GM19035 (cell line): ENCODE results near the gene VSIG10L2.
"Not testable (repeated sequence)": the region's sequence is repeated elsewhere in the genome, so short reads cannot be mapped to it uniquely, and the experiment has no call there.

Experiments
- ATAC-seq: cut with Tn5 transposase; IDR thresholded peaks from one replicate; pipeline ENCODE4 v1.9.1; 2021; ENCODE audit not compliant: unreplicated experiment

Gene VSIG10L2

DNA sequence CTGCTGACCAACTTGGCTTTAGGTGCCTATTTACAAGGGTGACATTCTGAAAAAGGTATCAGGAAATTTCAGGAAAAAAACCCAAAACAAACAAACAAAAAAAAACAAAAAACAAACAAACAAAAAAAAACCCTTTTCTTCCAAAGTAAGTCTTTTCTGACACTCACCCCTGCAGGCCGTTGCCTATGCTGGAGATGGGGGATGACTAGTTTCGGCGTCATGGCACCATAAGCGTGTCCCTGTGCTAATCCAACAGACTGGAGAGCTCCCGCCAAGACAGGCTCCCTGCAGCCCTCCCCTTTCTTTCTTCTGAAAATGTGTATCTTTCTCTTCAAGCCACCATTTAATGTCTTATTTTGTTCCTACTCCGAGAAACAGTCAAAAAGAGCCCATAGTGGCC, 13.7 kb downstream of the VSIG10L2 start:
- no peak for ATAC-seq

DNA sequence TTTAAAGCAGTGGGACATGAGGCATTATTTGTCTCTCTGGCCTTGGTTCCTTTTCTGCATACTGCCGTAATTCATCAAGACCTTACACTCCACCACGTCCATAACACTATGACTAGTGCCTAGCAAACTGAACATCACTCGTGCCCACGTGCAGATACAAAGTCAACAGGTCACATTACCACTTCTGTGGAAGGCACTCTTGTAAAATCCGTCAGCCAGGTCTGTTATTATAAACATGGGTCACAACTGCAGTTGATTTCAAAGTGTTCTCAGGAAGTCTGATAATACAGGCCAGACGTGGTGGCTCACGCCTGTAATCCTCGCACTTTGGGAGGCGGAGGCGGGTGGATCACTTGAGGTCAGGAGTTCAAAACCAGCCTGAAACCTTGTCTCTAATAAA, 14.1 kb downstream of the VSIG10L2 start:
- no peak for ATAC-seq

DNA sequence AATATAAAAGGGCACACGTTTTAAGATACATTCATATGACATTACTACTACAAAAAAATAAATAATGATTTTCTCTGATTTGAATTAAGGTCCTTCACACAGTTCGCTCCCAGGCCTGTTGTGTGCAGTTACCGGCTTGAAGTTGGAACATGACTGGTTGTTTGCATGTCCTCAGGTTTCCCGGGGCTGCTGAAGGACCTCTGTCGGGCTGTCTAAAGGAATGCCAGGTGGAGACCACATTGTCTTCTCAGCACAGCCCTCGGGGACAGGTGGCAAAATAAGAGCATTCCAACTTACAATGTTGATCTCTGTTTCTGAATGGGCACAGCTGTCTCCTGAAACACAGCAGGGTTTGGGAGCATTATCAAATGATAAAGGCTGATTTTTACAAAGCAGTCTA, 14.9 kb downstream of the VSIG10L2 start:
- ATAC-seq = no peak

DNA sequence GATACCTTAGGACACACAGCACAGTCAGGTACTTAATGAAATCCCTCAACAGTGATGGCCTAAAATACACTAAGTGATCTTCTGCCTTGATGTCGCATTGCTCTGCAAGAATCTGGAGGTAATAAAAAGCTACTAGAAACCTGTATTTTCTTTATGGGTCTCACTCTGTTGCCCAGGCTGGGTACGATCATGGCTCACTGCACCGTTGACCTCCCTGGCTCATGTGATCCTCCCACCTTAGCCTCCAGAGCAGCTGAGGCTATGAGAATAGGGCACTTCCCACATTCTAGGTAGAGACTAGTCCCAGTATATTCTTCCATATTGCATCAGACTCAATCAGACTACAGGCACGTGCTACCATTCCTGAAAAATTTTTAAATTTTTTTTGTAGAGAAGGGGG, 21.7 kb downstream of the VSIG10L2 start:
- ATAC-seq = no peak

DNA sequence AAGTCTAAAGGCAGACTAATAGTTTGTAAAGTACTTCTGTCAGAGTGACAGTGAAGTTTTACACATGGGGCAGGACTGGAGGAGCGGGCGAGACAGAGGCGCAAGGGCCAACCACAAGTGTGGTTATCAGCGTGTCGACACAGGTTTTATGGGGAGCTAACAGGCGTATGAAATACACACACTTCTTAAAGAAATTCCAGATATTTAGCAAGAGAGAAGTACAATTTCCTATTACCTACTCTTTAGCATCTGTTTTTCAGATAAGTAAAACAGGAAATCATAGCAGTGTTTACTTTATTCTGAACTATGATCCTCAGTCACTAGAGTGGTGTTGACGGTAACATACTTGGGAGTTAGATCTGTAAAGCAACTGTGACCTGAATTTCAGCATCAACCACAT, 22.5 kb downstream of the VSIG10L2 start:
- no peak for ATAC-seq

- ATAC-seq = no peak
These were observed 25.8 kb downstream of the VSIG10L2 start for GRCh38 chr11:125971618-125972017.

- no peak for ATAC-seq
These were observed 28.4 kb downstream of the VSIG10L2 start for GRCh38 chr11:125974284-125974683.

- ATAC-seq = no peak
These were observed 29.8 kb downstream of the VSIG10L2 start for GRCh38 chr11:125975634-125976033.

DNA sequence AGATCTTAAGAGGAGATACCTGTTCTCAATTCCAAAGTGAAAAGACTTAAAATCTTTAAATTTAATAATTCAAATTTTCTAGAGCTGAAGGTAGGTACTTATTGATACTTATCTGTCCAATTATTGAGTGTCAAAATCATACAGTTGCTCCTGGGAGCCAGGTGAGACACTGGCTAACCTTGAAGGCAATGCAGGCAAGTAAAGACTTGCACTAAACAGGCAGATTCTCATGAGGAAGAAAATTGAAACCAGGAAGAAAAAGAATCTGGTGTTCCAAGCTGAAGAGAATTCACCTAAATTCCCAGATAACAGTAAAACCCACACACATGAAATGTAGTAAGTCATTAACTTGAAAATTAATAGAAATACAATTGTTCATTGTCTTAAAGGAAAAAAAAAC, 30.3 kb downstream of the VSIG10L2 start:
- no peak for ATAC-seq

DNA sequence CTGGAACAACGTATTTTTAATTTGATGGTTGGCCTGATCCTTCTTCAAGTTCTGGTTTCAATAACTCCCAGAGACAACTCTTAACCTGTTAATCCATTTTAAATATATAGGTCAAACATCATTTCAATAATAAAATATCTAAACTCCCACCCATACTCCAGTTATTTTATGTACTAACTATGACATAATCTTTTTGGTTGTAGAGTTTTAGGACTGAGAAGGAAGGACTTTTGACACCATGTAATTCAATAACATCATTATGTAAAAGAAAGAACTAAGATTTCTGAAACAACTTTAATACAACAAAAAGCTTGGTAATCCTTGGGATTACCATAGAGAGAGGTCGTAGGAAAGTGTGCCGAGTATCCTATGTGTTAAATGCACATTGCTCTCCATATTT, 31.5 kb downstream of the VSIG10L2 start:
- ATAC-seq = no peak

DNA sequence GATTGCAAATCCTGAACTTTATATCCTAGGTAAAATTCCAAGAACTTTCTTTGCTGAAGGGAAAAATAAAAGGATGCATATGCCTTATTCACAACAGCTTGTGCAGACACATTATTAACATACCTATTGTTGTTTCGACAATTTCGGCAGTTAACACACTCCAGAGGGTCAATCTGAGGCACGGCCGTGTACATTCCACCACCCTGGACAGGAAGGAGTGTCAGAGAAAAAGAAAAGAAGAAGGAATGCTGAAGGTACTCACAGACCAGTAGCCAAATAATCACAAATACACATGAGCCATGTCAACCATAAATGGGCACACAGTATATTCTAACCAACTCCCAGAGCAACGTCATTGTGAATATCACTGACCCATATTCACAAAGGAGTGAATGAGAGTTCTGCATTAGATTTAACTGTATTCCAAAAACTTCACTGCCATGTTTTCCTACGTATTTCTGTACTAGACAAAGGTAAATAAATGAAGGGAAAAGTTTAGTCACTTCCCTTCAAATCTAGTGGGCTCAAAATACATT, 32.4 kb downstream of the VSIG10L2 start:
- no peak for ATAC-seq

- ATAC-seq = no peak
These were observed 33.0 kb downstream of the VSIG10L2 start for GRCh38 chr11:125978778-125979407.

GRCh38 chr11:125979511-125979910, 33.7 kb downstream of the VSIG10L2 start:
- no peak for ATAC-seq

DNA sequence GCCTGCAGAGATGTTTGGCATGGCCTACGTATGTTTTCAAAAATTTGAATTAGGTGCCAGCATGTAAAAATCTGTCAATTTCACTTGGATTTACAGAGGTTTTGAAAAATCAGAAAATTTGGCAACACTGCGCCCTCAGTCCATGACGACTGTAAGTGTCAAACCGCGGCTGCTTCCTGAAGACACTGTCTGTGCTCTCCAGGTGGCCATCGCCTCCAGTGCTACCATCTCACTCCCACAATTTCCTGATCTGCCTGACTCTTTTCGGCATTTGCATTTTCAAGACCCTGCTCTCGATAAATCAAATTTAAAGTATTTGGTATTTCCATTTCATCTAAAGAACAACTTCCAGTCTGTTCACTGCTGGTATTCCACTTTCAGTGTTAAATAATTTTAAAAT, 34.6 kb downstream of the VSIG10L2 start:
- no peak for ATAC-seq

DNA sequence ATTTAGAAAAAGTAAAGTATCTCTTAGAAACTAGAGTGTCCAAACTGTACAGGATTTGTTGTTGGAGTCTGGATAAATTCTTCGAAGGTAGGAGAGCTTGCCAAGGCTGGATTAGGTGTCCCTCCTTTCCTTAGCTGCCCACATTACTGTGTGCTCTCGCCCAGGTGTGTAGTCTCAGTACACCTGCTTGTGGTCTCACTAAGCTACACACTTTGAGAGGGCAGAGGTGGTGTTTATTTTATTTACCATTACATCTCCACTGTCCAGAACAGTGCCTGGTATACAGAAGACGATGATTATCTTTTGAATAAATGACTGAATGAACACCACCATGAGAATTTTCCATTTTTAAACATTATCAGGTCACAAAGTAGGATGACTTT, 36.5 kb downstream of the VSIG10L2 start:
- no peak for ATAC-seq

DNA sequence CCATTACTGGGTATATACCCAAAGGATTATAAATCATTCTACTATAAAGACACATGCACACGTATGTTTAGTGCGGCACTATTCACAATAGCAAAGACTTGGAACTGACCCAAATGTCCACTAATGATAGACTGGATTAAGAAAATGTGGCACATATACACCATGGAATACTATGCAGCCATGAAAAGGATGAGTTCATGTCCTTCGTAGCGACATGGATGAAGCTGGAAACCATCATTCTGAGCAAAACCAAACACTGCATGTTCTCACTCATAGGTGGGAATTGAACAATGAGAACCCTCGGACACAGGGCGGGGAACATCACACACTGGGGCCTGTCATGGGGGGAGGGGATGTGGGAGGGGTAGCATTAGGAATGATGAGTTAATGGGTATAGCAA, 40.1 kb downstream of the VSIG10L2 start:
- ATAC-seq = not testable (repeated sequence)

GRCh38 chr11:125987066-125987641, 41.3 kb downstream of the VSIG10L2 start:
- no peak for ATAC-seq

DNA sequence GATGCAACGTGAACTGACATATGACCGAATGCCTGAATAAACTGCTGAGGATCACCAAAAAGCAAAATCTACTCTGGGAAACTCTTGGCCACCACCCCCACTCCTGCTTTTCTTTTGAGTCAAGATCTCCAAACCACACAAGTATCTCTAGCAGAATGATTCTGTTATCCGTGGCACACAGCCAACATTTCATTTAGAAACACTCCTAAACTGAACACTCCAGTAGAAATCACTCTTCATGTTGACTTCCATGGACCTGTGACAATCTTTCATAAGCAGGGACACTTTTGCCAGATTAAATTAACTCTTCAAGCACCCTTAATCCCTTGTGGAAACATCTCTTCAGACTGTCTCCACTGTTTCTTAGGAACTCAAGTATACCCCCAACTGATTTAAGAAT, 44.4 kb downstream of the VSIG10L2 start:
- no peak for ATAC-seq

DNA sequence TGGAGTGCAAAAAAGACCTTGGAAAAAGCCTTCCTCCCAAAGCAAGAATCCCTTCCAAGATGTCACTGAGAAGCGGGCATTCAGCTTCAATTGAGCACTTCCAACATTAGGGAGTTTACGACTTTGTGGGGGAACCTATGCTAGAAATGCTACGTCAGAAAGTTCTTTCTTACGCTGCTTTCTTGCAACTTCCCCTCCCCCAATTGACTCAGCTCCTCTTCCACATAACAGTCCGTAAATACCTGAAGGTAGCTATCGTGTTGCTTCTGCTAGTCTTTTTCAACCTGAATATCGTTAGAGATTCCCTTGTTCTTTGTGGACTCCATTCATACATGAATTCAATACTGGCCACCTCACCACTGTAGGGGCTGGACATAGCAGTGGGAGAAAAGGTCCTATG, 47.0 kb downstream of the VSIG10L2 start:
- ATAC-seq = no peak

DNA sequence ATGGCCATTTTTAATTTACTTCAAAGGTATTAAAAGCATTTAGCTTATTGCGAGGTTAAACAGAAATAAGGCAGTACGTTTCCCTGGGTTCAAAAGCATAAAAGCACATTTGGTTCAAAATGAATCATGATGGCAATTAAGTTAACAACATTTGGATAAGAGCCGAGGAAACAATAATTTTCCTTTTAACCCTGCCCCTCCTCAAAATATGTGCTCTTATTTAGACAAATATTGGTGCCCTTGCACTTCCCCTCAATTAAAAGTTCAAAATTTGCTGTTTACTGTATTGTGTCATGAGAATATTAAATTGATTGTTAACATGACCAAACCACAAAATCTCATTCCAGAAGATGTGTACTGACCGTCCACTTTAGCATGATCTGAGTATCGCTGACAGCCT, 48.7 kb downstream of the VSIG10L2 start:
- ATAC-seq = no peak

DNA sequence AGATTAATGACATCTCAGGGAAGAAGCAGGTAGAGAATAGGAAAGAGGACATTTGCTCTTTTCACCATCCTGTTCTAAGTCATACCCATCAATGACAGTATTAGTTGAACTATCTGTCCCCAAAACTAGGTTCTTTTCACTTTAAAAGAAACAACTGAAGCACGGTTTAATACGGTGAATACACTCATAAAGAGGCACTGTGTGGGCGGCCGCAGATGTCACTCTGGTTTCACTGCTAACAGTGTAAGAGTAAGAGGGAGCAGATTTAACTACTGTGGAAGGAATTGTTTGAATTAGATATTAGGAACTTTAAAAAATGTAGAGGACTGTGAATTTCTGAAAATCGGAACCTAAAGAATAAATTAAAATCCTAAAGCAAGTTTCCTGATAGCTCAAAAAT, 49.5 kb downstream of the VSIG10L2 start:
- ATAC-seq = peak; percentile 99

DNA sequence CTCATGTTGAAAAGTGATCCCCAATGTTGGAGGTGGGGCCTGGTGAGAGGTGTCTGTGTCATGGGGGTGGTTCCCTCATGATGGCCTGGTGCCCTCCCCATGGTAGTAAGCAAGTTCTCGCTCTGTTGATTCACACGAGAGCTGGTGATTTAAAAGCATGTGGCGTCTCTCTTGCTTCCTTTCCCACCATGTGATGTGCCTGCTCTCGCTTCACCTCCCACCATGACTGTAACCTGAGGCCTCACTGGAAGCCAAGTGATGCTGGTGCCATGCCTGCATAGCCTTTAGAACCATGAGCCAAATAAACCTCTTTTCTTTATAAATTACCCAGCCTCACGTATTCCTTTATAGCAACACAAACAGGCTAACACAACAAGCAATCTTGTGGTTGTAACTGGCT, 52.4 kb downstream of the VSIG10L2 start:
- no peak for ATAC-seq
